Progenitor cell of endocrine pancreas (in vitro differentiated cells): ENCODE results near the gene KRTAP1-3. TPM values are rescaled to one million over a fixed set of nuclear protein-coding genes. Genes with fewer than 3 reads are reported as not detected.
"Not testable (repeated sequence)": the region's sequence is repeated elsewhere in the genome, so short reads cannot be mapped to it uniquely, and the experiment has no call there.

ENCODE experiments used
- DNase-seq: peaks from one replicate; pipeline ENCODE4 v3.0.0; 2021; ENCODE audit warnings: low spot score; ENCODE audit not compliant: unreplicated experiment
- H3K27ac Mint-ChIP-seq: 2 replicates; pipeline ENCODE4 v1.8.0; 2021; ENCODE audit warnings: mild to moderate bottlenecking, moderate library complexity, mixed read lengths
- H3K27me3 Mint-ChIP-seq: 2 replicates; pipeline ENCODE4 v1.8.0; 2021; ENCODE audit warnings: mixed read lengths
- H3K36me3 Mint-ChIP-seq: 2 replicates; pipeline ENCODE4 v1.8.0; 2022; ENCODE audit warnings: mixed read lengths; ENCODE audit not compliant: insufficient read depth
- H3K4me1 Mint-ChIP-seq: 2 replicates; pipeline ENCODE4 v1.8.0; 2021; ENCODE audit warnings: low read depth, mixed read lengths
- H3K4me3 Mint-ChIP-seq: 2 replicates; pipeline ENCODE4 v1.8.0; 2021; ENCODE audit warnings: low read depth, mild to moderate bottlenecking, moderate library complexity, mixed read lengths
- H3K9me3 Mint-ChIP-seq: 2 replicates; pipeline ENCODE4 v1.8.0; 2021; ENCODE audit warnings: low read depth, mixed read lengths
- total RNA-seq: library from RNA; stranded (reverse); gene quantifications from 2 replicates; pipeline ENCODE4 v1.2.1, GENCODE V29; 2021
- TF ChIP-seq, protein P1 (sequence below): fragments of 200-600 bp; sonication (generic); IDR thresholded peaks from one replicate; pipeline ENCODE4 v1.5.0; 2021; ENCODE audit warnings: antibody characterized with exemption, mild to moderate bottlenecking; ENCODE audit not compliant: unreplicated experiment

KRTAP1-3 gene
- total RNA-seq, 1 donor from 2014 or later: not detected

DNA sequence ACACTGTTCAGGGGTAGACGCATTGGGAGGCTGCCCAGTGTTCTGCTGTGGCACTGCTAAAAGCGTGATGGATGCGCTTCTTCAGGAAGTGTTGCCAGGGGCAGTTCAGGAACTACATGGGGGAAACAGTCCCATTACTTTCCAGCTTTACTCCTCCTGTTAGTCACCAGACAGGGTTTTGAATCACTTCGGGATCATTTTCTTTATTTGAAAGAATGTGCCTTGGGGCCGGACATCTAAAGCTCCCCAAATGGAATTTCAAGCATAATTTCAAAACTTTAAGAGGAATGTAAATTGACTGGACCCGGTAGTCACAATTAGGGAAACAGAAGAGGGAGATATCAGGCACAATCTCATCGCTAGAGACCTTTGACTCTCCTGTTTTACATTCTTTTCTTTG lies 13.8 kb upstream of the KRTAP1-3 start:
- H3K9me3 Mint-ChIP-seq: peaks cover 12% of the 10 kb centered on the region
- no peak for DNase-seq
- no peaks in the 10 kb centered on the region for H3K27me3 Mint-ChIP-seq
- TF ChIP-seq, protein P1, sequence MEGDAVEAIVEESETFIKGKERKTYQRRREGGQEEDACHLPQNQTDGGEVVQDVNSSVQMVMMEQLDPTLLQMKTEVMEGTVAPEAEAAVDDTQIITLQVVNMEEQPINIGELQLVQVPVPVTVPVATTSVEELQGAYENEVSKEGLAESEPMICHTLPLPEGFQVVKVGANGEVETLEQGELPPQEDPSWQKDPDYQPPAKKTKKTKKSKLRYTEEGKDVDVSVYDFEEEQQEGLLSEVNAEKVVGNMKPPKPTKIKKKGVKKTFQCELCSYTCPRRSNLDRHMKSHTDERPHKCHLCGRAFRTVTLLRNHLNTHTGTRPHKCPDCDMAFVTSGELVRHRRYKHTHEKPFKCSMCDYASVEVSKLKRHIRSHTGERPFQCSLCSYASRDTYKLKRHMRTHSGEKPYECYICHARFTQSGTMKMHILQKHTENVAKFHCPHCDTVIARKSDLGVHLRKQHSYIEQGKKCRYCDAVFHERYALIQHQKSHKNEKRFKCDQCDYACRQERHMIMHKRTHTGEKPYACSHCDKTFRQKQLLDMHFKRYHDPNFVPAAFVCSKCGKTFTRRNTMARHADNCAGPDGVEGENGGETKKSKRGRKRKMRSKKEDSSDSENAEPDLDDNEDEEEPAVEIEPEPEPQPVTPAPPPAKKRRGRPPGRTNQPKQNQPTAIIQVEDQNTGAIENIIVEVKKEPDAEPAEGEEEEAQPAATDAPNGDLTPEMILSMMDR: no peak
- no peak overlapping the region for H3K4me3 Mint-ChIP-seq
- peaks cover 2% of the 10 kb centered on the region for H3K4me1 Mint-ChIP-seq
- peaks cover under 1% of the 10 kb centered on the region for H3K36me3 Mint-ChIP-seq
- H3K27ac Mint-ChIP-seq: no peak overlapping the region

DNA sequence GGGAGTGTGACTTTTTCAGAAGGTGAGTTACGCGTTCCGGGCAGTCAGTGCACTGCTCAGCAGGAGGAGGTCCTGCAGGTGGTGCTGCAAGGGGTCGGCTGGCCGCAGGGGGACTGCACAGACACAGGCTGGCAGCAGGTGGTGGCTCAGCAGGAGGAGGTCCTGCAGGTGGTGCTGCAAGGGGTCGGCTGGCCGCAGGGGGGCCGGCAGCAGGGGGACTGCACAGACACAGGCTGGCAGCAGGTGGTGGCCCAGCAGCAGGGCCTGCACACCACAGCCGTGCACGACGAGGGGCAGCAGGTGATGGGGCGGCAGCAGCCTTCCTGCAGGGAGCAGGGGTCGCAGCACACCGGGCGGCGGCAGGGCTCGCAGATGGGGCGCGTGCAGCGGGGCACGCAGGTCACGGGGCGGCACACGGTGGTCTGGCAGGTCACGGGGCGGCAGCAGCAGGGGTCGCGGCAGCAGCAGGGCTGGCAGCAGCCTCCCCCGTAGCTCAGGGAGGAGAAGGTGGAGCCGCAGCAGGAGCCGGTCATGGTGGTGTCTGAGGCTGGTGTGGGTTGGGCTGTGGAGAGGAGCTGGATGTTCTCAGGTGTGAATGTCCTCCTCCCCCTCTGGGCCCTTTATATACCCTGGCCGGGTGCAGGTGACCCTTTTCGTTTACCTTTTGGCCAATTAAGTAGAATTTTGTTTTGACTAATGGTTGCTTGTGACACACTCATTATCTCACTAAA lies 12.2 kb upstream of the KRTAP1-3 start, which contains the start of gene KRTAP2-1:
TSS of gene KRTAP2-1 (minus strand) at position 582 of the 731 bp plus-strand sequence. CDS start at position 533, 49 bp downstream.
- peaks cover 13% of the 10 kb centered on the region for H3K9me3 Mint-ChIP-seq
- not testable (repeated sequence) for H3K27me3 Mint-ChIP-seq, DNase-seq, H3K36me3 Mint-ChIP-seq, H3K27ac Mint-ChIP-seq, H3K4me3 Mint-ChIP-seq, H3K4me1 Mint-ChIP-seq

DNA sequence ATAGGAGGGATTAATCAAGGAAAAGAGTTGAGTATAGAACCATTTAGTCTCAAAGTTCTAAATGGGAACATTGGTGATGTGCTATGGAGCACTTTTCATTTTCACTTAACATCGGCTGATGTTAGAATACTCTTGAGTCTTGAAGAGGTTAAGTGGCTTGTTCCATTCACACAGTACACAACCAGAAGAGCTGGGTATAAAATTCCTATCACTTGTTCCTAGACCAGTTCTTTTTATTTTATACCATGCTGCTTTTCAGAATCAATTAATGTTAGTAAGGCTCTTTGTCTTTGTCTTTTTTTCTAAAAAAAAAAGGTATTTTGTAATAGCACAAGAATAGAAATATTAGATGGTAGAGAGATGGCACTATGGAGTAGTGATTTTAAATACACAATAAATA lies 8.3 kb upstream of the KRTAP1-3 start:
- Mint-ChIP-seq H3K27ac (no peak overlapping the region), H3K4me1 (peaks cover 3% of the 10 kb centered on the region), H3K9me3 (peaks cover 13% of the 10 kb centered on the region), H3K27me3 (no peaks in the 10 kb centered on the region), H3K4me3 (no peak overlapping the region), H3K36me3 (no peaks in the 10 kb centered on the region)
- TF ChIP-seq, protein P1: no peak
- DNase-seq: no peak

DNA sequence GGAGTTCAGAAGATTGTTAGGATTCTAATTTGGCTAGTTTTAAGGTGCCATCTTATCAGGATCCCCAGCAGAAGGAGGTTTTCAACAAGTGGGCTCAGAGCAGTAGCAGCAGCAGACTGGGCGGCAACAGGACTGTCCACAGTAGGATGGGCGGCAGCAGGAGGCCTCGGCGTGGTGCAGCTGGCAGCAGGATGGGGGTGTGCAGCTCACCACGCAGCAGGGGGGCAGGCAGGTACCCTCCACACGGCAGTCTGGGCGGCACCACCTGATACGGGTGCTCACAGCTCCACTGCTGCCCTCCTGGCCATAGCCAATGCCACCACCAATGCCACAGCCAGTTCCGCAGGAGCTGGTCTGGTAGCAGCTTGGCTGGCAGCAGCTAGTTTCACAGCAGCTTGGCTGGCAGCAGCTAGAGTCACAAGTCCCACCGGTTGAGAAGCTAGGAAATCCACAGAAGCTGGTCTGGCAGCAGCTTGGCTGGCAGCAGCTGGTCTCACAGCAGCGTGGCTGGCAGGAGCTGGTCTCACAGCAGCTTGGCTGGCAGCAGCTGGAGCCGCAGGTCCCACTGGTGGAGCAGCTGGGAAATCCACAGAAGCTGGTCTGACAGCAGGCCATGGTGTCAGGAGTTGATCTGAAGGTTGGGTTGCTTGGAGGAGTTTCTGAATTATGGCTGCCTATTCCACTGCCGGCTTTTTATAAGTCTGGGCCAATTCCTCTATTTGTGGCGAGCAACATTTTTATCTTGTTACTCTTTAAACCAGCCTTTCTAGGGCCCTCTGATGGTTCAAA lies 6.3 kb upstream of the KRTAP1-3 start, which contains the start of gene KRTAP1-1:
TSS of gene KRTAP1-1 (minus strand) at position 668 of the 789 bp plus-strand sequence. CDS start at position 615, 53 bp downstream.
- H3K4me1 Mint-ChIP-seq, H3K4me3 Mint-ChIP-seq, H3K27me3 Mint-ChIP-seq, H3K36me3 Mint-ChIP-seq, DNase-seq: not testable (repeated sequence)
- H3K9me3 Mint-ChIP-seq: peaks cover 13% of the 10 kb centered on the region
- peak within 1 kb of the TSS; percentile 81 for H3K27ac Mint-ChIP-seq

DNA sequence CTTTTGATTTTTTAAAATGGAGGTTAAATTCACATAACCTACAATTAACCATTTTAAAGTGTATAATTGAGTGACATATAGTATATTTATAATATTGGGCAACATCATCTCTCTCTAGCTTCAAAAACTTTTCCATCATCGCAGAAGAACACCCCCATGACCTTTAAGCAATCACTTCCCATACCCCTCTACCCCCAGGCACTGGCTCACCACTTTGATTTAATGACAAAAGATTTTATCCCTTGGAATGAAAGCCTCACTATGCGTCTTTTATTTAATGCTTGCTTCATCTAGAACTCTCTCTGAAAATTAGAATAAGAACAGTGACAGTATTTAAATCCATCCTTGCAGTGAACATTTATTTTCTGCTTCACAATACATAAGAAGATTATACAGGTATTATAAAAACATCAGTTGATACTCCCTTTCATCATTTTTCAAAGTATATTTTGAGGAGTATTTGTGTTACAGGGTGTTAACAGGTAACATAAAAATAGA lies 3.2 kb upstream of the KRTAP1-3 start:
- Mint-ChIP-seq H3K4me3 (no peak overlapping the region), H3K27me3 (no peaks in the 10 kb centered on the region), H3K9me3 (peaks cover 8% of the 10 kb centered on the region), H3K36me3 (no peaks in the 10 kb centered on the region), H3K27ac (no peak overlapping the region), H3K4me1 (peaks cover 3% of the 10 kb centered on the region)
- DNase-seq: no peak
- TF ChIP-seq, protein P1: no peak

DNA sequence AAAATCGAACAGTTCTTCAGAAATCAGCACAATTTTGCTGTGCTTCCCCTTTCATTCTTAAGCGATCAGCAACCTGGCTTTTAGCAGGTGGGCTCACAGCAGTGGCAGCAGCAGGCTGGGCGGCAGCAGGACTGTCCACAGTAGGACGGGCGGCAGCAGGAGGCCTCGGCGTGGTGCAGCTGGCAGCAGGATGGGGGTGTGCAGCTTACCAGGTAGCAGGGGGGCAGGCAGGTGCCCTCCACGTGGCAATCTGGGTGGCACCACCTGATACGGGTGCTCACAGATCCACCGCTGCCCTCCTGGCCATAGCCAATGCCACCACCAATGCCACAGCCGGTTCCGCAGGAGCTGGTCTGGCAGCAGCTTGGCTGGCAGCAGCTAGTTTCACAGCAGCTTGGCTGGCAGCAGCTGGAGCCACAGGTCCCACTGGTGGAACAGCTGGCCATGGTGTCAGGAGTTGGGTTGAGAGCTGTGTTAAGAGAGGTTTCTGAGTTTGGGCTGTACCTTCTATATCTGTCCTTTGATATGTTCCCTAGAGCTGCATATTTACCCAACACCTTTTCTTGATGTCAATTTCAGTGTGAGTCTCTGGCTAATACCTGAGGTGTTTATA lies 4.9 kb downstream of the KRTAP1-3 start, which contains the start of gene KRTAP1-4:
TSS of gene KRTAP1-4 (minus strand) at position 563 of the 613 bp plus-strand sequence. CDS start at position 446, 117 bp downstream.
- no peak for DNase-seq
- H3K9me3 Mint-ChIP-seq: no peaks in the 10 kb centered on the region
- H3K27ac Mint-ChIP-seq: no peak within 1 kb of the TSS
- no peak within 1 kb of the TSS for H3K4me3 Mint-ChIP-seq
- no peaks in the 10 kb centered on the region for H3K36me3 Mint-ChIP-seq
- TF ChIP-seq, protein P1: no peak
- peaks cover 5% of the 10 kb centered on the region for H3K27me3 Mint-ChIP-seq
- H3K4me1 Mint-ChIP-seq: no peaks in the 10 kb centered on the region
